Adipose tissue (tissue), 3 donors: ENCODE results near the gene LRRC75B. TPM values are rescaled to one million over a fixed set of nuclear protein-coding genes. Genes with fewer than 3 reads are reported as not detected.
"Not testable (repeated sequence)": the region's sequence is repeated elsewhere in the genome, so short reads cannot be mapped to it uniquely, and the experiment has no call there.

Experiments used
- H3K27ac ChIP-seq: one replicate; pipeline ENCODE4 v1.5.1; 2013; ENCODE audit warnings: low read depth, low read length
- WGBS, 3 donors: extraction: QIAGEN DNeasy Blood & Tissue Kit; methylation state at CpG; one replicate each; pipeline ENCODE4 v1.1.7; 2013; 5-methylcytosine and 5-hydroxymethylcytosine counted together
- polyA plus RNA-seq, 3 donors: library from polyadenylated mRNA; stranded (reverse); fragments of 200-250 nt; gene quantifications; one replicate each; pipeline ENCODE4 v1.2.3, GENCODE V29; 2013
- donor health status: healthy with polysubstance abuse.
- donor health status: Bipolar disorder and iron deficiency.
- donor health status: healthy.

LRRC75B gene
- polyA plus RNA-seq, 3 donors = 5.8 to 12.5 (median 10.8) TPM

DNA sequence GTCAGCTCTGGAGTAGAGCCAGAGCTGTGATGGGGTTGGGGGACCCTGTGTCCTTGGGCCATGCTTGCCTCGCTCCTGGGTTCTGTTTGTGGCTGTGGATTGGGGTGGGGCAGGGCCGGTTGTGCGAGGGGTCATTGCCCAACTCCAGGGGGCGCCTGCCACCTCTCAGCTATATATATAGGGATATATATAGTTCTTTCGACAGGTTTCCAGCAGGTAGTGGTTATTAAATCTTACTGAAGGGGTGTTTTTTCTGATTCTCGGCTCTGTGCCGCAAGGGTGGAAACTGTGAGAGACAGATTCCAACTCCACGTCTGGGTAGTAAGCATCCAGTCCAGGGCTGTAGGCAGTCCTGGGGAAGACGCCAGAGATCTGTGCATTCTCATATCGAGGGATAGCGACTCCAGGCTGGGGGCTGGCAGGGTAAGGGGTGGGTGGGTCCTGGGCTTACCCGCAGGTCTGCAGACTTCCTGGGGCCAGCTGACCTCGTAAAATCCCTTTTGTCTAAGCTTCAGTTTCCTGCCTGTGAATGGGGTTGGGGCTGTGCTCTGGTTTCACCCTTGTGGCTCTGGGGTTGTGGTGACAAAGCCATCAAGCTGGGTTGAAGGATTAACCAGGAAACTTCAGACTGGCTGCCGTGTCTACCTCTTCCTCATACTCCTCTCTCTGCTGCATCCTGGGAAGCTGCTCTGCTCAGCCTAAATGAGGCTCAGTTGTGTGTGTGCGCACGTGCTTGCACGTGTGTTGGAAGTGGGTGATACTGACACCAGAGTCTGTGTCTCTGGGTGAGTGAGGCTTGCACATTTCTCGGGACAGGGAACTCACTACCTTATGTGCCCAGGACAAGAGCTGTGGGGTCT is 11.1 kb upstream of the LRRC75B start:
- 14 to 21% (median 21%) methylated on average over 17 to 18 of the region's 18 CpGs for WGBS, 3 donors
- not testable (repeated sequence) for H3K27ac ChIP-seq

DNA sequence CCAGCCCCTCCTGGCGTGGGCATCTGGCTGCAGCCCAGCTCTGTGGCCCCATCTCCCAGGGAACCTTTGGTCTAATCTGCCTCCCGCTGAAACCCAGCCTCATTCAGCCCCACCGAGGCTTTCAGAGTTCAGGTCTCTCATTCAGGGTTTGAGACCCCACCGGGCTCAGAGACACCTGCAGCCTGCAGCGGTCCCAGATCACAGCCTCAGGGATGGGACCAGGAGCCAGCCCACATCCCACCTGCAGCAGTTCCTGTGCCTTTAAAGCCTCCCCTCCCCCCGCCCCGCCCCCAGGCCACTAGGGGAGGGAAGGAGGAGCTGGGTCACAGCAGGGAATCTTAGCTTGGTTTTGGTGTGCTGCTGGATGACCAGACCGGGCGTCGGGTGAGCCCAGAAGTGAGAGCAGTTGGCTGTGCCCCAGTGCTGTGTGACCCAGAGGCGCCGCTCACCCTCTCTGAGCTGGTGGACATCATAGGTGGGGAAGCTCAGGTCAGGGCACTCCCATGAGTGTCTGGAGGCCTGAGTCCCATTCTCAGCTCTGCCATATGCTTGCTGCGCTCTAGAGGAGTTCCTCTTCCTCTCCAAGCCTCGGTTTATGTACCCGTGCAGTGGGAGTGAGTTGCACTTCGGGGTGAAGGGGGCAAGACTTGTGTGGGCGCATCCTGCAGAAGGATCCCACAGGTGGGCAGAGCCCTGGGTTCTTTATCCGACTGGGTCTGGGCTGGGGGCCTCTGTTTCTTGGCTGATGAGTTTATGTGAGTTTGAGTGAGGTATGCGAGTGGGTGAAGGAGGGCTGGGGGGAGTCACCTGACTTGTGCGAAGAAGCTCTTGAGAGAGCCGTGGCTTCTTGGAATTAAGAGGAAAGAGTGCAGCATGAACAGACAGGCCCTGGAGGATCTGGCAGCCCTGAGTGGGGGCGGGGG is 10.2 kb upstream of the LRRC75B start, which contains the start of gene GGT1:
TSS of gene GGT1 (plus strand) at position 347 of the 923 bp plus-strand sequence. CDS start 7,889 bp downstream, outside the sequence.
- not testable (repeated sequence) for H3K27ac ChIP-seq

DNA sequence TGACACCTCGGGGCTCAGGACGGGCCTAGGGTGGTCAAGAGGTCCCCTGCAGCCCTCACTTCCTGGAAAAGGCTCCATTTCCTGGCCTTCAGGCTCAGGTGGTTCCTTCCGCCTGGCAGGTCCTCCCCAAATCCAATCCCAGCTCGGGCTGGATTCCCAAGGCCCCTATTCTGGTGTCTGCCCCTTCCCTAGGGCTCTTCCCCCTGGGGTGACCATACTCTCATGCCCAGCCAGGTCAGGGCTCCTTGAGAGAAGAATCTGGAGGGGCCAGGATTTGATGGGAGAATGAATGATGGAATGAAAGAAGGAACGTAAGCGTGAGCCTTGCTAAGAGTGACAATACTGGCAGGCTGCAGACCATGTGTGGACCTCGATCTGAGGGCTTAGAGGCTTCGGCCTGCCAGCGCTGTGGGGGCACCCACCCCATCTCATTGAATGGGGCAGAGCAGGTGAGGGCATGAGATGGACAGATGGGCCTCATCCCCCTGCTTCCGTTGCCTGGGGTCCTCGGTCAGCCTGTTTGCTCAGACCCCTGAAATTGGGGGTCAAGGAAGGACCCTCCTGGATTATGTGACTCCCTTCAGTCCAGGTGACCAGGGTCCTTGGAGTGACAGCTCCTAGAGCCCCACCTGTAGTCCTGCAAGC is 9.4 kb upstream of the LRRC75B start:
- H3K27ac ChIP-seq = not testable (repeated sequence)
- WGBS, 3 donors = 66 to 91% (median 89%) methylated on average over 10 to 11 of the region's 11 CpGs

More for the DNA sequence above, 10.2 kb upstream of the LRRC75B start, which contains the start of gene GGT1:
- WGBS, 3 donors = 42 to 69% (median 69%) methylated on average over 19 to 21 of the region's 22 CpGs

DNA sequence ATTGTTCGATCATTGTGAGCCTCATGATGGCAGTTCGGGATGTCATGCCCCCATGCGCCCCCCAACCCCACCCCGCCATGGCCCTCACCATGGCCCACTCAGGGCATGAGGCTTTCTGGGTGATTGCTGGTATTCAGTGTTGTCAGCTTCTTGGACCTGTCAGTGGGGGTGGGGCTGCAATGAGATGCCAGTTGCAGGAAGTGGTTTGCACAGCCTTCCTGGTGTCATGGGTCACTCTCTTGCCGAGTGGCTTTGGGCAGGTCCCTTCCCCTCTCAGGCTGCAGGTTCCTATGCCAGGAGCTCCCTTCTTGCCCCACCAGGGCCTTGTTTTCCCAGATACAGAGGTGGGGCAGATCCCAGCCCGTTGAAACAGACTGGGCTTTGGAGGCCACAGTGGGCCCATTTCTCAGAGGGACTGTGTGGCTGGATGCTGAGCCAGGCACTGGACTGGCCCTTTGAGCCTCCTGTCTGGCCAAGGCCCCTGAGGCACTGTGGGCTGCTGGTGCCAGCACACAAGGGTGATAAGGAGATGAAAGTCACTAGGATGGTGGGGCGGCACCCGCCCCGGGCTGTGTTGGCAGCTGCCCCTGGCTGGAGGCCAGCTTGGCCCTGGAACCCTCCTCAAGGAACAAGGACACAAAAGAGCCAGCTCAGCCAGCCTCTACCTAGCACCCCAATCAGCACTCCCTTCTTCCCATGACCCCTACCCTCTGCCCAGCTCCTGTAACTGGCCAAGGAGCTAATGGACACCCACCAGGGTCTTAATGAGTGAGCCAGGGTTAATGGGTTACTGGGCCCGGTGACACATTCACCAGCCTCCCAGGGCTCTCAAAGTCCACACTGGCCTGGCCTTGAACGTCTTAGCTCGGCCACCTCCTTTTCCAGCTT is 8.6 kb upstream of the LRRC75B start:
- H3K27ac ChIP-seq = no peak overlapping the region
- 39 to 68% (median 66%) methylated on average over 12 of the region's 12 CpGs for WGBS, 3 donors

DNA sequence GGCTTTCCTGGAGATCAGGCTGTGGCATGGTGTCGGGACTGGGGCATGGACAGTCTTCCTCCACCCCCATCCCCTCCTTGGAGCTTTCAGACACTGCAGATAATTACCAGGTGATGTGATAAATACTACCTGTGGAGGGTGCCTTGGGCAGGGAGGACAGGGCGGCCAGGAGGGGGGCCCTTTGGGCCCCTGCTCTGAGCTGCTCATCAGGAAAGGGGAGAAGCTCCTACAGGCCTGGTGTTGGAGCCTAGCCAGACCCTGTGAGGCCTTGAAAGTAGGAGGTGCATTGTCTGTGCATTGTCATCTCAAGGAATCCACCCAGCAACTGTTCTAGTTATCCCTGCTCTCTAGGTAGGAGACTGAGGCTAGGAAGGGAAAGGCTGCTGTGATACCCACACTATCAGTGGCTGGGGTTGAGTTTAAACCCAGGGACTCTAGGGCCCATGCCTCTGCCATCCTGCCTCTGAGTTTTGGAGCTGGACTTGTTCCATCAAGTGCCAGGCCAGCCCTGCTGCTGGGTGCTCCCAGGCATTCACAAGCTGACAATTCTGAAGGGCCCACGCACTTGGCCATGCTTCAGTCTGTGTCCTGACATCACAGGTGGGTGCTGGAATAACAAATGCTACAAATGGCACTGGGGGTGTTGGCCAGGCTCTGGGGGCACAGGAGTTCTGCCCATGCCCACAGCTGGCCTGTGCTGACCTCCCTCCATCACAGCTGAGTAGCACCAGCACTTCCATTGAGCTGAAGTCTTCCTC is 7.3 kb upstream of the LRRC75B start:
- H3K27ac ChIP-seq = not testable (repeated sequence)
- WGBS, 3 donors = 85 to 94% (median 89%) methylated on average over 3 of the region's 3 CpGs

DNA sequence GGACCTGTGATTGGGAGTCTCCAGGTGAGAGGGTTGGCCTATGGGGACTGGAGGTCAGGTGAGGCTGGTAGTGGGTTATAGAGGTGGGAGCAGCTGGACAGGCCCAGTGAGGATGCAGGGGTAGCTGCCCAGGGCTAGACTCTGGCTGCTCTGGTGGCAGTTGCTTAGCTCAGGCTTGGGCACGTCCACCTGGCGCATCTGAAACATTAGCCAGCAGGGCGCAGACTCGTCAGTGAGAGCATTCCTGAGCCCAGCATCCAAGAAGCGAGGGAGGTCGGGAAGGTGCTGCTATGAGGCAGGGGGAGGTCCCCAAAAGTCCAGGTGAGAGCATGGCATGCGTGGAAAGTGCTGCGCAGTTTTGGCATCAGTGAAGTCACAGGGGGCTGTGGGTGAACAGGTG is 6.6 kb upstream of the LRRC75B start:
- 82 to 89% (median 86%) methylated on average over 8 of the region's 8 CpGs for WGBS, 3 donors
- no peak overlapping the region for H3K27ac ChIP-seq

DNA sequence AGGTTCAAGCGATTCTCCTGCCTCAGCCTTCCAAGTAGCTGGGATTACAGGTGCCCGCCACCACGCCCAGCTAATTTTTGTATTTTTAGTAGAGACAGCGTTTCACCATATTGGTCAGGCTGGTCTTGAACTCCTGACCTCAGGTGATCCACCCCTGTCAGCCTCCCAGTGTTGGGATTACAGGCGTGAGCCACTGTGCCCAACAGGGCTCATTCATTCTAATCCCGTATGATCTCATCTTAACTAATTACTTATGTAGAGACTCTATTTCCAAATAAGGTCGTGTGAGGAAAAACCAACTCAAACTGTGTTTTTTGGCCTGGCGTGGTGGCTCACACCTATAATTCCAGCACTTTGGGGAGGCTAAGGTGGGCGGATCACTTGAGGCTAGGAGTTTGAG is 4.2 kb upstream of the LRRC75B start:
- WGBS, 3 donors = 88 to 94% (median 92%) methylated on average over 9 of the region's 9 CpGs
- not testable (repeated sequence) for H3K27ac ChIP-seq

DNA sequence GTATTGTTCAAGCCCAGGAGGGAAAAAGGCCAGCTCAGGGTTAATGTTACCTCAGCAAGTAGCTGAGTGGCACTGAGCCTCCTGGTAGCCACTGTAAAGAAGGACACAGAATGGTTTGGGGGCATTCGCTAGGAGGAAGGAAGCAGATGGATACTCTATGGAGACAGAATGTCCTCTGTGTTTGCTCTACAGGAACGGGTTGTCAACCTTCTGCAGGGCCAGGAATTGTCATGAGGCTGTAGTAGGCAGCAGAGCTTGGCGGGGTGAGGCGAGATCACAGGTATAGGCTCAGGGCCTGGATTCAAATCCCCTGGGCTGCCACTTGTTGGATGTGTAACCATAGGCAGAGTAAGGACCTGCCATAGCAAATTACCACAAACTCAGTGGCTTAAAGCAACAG is 3.0 kb upstream of the LRRC75B start:
- H3K27ac ChIP-seq = no peak overlapping the region
- WGBS, 3 donors = 84 to 93% (median 88%) methylated on average over 4 of the region's 4 CpGs

DNA sequence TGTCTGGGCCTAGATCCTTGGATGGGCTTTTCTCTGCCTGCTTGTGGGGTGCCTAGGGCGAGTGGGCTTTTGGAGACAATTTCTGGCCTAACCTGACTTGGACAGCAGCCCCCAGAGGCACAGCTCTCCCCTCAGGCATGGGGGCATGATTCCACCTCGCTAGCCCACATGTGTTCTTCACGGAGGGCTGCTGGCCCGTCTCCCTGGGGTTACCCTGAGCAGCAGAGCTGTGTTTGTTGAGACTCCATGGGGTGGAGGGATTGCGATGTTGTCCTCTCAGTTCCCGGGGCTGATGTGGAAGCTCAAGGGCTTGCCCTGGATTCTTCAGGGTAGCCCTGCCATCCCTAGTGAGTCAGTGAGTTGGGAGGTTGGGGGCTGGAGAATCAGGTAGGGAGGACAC is 2.4 kb upstream of the LRRC75B start:
- no peak overlapping the region for H3K27ac ChIP-seq
- 94 to 96% (median 96%) methylated on average over 6 of the region's 6 CpGs for WGBS, 3 donors

DNA sequence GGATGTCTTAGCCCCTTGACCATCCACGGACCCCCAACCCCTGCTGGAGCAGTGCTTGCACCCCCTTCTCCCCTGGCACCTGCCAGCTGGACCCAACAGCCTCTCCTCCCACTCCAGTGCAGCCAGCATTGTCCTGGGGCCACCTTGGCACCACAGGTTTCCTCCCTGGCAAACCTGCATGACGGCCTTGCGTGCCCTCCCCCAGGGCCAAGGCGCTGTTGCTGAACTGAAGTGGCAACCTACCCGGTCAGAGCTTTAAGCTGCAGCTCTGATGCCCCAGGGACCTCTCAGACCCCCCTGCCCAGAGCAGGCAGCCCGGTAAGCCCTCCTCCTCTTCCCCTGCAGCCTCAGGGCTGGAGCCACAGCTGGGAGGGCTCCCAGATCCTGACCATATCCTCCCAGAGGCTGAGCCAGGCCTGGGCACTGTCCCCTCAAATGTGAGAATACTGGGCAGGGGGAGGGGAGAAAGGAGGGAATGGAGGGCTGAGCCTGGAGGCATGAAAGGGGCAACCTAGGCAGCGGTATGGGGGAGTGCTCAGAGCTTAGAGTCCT is 1.8 kb upstream of the LRRC75B start:
- no peak overlapping the region for H3K27ac ChIP-seq
- 34 to 82% (median 81%) methylated on average over 7 of the region's 7 CpGs for WGBS, 3 donors

DNA sequence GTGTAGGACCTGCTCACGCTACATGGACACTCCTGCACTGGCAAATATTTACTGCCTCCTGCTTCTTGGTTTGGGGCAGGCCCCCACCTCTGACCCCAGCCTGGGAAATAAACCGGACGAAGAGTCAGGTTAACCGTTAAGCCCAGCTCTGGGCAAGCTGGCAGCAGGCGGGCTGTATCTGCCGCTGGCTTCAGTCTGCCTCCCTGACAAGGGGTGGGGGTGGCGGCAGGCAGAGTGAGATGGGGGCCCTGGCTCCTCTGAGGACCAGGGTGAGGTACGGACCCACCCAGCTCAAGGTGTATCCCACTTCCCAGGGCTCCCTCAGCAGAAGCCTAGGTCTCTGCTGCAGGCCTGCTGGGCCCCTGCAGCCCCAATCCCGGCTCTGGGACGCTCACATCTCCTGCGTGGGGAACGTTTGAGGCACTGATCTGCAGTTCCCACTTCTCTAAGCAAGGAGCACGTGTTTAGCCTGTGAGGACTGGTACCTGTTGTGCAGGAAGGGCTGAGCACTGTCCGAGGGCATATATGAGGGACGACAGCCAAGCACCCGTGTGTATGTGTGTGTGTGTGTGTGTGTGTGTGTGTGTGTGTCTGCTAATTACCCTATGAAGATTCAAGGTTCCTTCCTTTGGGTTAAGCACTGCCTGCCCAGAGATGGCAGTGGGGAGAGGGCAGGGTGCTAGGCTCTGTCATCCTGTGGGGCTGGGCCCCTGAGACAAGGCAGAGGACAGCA is 1.1 kb upstream of the LRRC75B start:
- H3K27ac ChIP-seq = no peak overlapping the region
- 34 to 78% (median 72%) methylated on average over 16 of the region's 16 CpGs for WGBS, 3 donors

DNA sequence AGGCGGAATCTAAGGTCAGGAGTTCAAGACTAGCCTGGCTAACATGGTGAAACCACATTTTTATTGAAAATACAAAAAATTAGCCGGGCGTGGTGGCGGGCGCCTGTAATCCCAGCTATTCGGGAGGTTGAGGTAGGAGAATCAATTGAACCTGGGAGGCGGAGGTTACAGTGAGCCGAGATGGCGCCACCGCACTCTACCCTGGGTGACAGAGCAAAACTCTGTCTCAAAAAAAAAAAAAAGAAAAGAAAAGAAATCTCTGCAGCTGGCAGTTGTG is 624 bp upstream of the LRRC75B start:
- H3K27ac ChIP-seq = not testable (repeated sequence)
- 80 to 89% (median 84%) methylated on average over 10 of the region's 10 CpGs for WGBS, 3 donors

DNA sequence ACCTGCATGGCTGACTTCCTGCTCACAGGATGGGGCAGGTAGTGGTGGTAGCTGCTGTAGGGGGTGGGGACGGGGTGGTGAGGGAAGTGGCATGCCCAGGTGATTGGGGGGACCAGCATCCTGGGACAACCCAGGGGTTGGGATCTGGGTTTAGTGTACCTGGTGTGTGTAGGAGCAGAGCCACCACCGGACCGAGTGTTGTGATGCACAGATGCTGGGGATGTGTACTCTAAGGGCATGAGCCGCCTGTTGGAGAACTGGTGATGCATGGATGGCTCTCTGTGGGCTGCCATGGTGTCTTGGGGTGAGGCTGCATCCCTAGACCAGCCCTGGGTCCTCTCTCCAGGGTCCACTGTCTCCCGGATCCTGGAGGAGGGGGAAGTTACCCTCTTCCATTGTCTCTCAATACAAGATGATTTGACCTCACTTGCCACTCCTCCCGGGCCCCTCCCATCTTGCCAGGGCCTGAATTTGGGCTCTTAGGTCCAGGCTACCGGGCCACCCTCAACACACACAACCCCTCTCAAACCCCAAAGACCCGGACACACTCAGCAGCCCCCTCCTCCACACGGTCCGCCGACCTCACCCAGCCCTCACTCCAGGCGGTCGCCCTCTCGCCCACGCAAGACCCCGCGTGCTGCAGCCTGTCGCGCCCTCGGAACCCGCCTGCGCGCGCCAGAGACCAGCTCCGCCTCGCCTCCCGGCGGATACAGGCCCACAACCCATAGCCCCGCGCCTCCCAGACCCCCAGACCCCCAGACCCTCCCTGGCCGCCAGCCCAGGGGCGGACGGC is 619 bp downstream of the LRRC75B start:
- H3K27ac ChIP-seq = no peak overlapping the region
- 10 to 13% (median 12%) methylated on average over 29 to 33 of the region's 33 CpGs for WGBS, 3 donors

DNA sequence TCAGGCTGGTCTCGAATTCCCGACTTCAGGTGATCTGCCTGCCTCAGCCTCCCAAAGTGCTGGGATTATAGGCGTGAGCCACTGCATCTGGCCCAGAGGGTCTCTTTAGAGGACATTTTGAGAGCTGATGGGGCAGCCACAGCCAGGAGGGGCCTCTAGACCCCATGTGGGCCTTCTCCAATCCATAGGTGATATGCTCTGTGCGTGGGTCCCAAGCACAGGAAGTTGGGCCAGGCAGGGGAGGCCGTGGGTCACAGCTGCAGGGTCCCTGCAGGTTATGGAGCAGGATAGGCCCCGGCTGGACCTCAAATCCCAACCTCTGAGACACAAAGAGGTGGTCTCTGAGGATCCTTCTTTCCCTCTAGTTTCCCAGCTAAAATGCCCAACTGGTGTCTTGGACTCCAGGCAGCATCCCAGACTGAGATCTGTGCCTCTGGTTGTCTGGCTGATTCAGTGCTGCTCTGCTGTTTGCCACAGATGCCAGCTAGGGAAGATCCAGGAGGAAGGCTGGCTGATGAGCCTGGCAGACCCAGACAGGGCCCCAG is 1.5 kb downstream of the LRRC75B start:
- H3K27ac ChIP-seq = no peak overlapping the region
- 91 to 95% (median 93%) methylated on average over 6 of the region's 6 CpGs for WGBS, 3 donors

DNA sequence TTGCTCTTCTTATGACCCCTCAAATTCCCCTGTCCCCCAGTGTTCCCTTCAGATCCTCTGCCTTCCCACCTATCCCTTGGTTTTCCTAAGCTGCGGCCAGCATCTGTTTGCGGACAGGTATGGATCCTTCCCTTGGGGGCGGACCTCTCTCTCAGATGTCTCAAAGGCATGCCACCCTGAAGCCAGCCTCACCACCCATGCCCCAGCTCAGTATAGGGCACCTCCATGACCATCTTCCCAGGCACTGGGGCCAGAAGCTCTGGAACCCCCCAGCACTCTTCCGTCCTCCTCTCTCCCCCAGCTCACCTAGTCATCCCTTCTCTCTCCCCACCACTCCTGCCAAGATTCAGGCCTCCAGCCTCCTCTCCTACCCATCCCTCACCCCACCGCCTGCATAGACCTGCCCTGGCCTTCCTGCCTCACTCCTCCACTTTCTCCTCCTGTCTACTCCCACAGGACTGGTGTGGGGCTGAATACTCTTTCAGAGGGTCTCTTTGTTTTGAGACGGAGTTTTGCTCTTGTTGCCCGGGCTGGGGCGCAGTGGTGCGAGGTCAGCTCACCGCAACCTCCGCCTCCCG is 2.2 kb downstream of the LRRC75B start:
- WGBS, 3 donors = 96 to 98% (median 96%) methylated on average over 12 of the region's 12 CpGs
- no peak overlapping the region for H3K27ac ChIP-seq
